Hepatic stellate cell (primary cell): Measurements from ENCODE around the gene NUMB.

Experiments used
- DNase-seq: peaks from one replicate; pipeline ENCODE4 v3.0.0; 2011; ENCODE audit warnings: low spot score

Gene NUMB

DNA sequence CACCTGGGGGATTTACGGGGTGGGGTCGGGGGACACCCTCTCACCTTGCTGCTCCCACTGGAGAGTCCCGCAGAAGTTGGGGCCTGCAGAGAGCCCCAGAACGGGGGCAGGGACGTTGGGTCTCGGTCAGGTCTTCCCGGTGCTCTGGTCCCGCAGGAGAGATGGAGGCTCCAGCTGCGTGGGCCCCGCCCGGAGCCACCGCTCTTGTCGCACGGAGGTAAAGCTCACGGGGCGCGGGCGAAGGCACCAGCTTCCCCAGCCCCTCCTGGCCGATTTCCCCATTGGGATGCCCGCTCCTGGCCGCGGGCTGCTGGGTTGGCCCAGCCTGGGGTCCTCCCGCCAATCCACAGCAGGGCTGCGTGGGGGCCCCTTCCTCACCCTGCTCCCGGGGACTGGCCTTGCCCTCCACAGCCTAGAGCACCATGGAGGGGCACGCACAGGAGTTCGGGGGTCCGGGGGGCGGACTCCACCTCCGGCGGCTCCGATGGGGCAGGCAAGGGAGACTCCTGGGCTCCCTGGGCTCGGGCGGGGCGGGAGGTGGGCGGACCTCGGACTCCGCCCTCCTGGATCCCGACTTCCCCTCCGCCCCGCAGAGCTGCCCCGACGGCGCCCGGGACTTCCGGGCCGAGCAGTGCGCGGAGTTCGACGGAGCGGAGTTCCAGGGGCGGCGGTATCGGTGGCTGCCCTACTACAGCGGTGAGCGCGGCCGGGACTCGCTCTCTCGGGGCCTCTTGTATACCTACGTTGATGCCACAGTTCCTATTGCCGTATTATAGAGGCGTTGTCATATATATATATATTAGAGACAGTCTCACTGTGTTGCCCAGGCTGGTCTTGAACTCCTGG, 212.6 kb downstream of the NUMB start:
- peak; percentile 78 for DNase-seq

- no peak for DNase-seq
Observed at GRCh38 chr14:73244541-73245290, 213.6 kb downstream of the NUMB start.

DNA sequence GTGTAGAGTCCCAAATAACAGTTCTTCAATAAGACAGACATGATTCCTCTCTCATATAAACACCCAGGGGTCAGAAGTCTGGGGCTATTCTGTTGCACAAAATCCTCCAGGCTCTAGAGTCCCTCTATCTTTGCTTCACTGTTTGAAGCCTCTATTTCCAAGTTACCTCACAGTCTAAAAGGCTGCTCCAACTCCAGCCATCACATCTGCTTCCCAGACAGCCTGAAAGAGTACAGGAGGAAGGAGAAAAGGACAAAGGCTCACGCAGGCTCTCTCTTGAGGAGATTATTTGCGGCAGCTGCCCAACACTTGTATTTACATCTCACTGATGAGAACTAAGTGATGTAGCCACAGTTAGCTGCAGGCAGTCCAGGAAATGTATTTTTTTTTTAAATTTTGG, 214.6 kb downstream of the NUMB start:
- DNase-seq = no peak

DNA sequence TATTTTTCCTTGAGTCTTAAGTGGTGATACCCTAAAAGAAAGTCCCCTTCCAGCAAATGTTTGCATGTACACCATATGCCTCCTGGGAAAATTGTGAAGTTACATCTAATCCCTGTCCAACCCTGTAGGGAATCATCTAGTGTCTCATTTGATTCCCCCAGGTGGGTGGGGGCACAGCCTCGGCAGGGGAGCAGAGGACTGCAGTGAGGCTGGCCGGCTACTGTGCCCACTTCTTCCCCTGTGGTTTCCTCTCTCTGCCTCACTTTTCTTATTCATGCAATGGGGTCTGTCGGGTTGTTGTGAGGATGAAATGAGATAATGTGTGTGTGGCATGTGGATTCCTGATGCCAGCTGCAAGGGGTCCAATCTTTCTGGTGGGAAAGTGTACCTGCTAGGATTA, 215.0 kb downstream of the NUMB start:
- no peak for DNase-seq

DNA sequence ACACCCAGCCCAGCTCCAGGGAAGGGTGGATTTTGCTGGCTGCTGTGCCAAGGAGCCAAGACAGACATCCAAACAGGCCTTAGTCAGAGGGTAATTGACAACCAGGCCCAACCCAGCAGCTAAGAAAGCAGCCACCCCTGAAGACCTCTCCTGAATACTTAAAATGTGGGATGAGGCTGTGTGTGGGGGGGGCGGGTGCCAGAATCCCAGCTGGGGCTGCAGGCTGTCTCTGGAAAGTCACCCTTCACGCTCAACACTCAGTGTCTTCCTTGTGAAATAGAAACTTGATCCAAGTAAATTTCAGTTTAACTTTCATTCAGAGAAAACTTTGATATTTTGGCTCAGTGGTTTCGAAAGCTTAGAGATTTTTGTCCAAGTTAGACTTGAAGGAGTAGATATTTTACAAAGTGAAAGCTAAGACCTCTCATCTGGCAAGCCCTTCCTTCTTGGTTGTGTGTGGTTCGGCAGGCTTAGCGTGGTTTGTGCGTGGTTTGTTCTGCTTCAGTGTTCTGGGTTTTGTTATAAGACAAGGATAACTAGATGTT, 215.9 kb downstream of the NUMB start:
- DNase-seq = no peak

- DNase-seq = peak; percentile 10
Observed at GRCh38 chr14:73241481-73242165, 216.7 kb downstream of the NUMB start.

DNA sequence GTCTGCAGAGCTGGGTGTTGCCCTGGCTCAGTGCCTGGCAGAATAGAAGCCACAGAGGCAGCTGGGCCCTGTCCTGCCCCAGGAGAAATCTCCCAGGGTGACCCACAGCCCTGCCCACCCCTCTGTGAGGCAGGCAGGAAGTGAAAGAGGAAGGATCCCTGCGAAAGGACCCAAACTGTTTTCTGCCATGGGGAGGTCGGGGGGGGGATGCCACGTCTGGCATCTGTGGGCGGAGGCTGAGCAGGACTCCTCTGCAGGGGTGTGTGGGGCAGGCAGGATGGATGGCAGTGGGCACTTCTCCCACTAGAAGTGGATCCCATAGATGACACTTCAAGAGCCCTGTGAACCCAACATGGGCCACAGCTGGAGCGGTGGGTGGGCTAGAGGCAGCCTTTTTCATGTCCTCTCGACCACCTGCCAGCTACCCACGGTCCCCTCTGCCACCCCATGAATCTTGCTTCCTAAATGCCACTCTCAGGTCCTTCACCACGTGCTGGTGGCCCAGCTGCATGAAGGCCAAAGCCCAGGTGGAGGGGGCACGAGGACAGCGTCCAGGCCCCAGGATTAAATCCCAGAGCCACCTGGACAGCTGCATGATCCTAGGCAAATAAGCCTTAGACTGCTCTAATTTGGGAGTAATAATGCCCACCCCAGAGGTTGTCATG, 217.4 kb downstream of the NUMB start:
- peak; percentile 3 for DNase-seq

- DNase-seq = peak; percentile 55
Observed at GRCh38 chr14:73239393-73240241, 218.7 kb downstream of the NUMB start.

DNA sequence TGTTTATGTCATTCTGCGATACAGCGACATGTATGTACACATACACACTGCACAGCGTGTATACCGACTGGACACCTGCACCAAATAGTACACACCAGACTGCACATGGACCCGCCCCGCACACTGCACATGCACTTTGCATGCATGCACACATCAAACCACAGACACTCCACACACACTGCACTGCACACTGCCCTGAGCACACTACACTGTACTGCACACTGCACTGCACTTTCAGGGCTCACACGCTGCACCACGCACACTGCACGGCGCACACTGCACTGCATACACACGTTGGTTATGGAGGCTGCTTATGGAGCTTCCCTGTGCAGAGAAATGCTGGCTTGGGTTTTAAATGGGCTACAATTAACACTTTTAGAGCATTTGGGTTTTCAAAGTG, 219.4 kb downstream of the NUMB start:
- DNase-seq = peak; percentile 19

- DNase-seq = peak; percentile 56
Observed at GRCh38 chr14:73238424-73238852, 219.9 kb downstream of the NUMB start.

DNA sequence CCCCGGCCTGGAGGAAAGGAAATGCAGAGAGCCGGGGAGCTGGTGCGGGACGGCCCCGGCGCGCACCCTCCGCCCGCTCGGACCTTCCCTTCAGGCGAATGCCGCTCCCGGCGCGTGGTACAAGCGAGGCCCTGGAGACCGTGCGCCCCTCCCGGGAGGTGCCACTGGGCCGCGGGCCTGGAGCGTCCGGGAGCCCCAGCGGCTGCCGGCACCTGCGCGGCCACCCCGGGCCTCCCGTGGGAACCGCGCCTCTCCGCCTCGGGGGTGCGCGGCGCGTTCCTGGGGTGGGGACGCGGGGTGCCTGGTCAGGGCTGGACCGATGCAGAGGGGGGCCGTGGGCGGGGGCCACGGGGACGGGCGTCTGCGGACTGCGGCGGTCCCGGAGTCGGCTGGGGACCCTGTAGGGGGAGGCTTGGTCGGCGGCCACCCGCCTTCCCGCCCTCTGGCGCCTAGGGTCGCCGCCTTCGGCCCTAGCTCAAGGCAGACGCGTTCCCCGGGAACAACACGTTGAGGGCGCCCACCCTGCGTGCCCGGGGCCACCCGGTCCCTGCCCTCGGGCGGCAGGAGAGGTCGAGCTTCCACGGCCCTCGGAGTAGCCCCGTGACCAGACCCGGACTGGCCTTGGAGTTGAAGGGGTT, 220.4 kb downstream of the NUMB start:
- DNase-seq = peak; percentile 27

DNA sequence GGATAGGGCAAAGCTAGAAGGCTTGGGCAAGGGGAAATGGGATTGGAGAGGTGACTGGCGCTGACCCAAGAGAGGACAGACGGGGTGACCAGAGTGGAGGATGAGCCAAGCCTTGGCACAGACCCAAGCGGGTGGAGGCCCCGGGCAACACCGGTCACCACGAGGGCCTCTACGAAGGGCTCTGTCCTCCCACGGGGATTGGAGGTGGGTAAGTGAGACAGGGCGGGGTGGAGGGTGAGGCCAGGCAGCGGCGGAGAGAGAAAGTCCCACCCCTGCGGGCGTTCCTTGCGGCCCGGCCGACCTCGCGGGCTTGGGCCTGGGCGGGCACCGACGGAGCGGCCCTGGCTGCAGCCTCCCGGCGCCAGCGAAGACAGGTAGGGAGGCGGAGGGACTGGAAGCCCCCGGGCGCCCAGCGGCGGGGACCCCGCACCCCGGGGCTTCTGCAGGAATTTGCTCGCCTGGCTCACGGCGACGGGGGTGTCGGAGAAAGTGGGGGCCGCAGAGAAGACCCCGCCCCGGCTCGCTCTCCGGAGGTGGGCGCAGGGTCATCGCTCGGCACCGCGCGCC, 221.0 kb downstream of the NUMB start, which contains the start of gene PAPLN:
TSS of gene PAPLN (plus strand) at position 288 of the 567 bp plus-strand sequence. CDS start 2,273 bp downstream, outside the sequence.
- peak; percentile 16 for DNase-seq

DNA sequence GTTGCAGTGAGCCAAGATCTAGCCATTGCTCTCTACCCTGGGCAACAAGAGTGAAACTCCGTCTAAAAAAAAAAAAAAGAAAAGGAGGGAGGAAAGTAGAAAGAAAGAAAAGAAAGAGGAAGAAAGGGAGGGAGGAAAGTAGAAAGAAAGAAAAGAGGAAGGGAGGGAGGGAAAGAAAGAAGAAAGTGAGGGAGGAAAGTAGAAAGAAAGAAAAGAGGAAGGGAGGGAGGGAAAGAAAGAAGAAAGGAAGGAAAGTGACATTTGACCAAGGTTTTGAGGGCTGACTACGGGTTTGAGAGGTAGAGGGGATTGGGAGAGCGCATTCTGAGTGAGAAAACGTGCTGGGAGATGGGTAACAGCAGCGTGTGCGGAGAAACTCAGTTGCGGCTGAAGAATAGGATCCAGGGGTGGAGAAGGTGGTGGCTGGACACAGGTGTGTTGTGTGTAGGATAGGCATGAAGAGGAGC, 221.6 kb downstream of the NUMB start:
- DNase-seq = no peak

- no peak for DNase-seq
Observed at GRCh38 chr14:73236157-73236556, 222.2 kb downstream of the NUMB start.

- DNase-seq = peak; percentile 19
Observed at GRCh38 chr14:73235531-73236155, 222.7 kb downstream of the NUMB start.

GRCh38 chr14:73234586-73235394, 223.6 kb downstream of the NUMB start:
- DNase-seq = peak; percentile 3

DNA sequence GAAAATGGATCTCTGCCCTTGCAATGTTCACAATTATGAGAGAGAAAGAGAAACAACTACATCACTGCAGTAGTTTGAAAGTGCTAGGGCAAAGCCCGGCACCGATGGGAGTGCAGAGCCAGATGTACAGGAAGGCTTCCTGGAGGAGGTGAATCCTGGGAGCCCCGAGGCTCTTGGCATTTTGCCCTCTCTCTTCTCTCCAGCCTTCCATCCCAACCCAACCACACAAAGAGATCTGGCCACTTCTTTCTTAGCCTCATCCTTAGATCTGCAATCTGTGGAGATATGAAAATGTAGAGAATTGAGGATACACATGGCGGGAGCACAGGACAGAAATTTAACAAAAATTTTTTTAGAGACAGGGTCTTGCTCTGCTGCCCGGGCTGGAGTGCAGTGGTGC, 224.3 kb downstream of the NUMB start:
- no peak for DNase-seq

- no peak for DNase-seq
Observed at GRCh38 chr14:73233564-73233963, 224.8 kb downstream of the NUMB start.
